Smooth muscle cell (in vitro differentiated cells): ENCODE measurements around the gene LCNL1. TPM values are rescaled to one million over a fixed set of nuclear protein-coding genes. Genes with fewer than 3 reads are reported as not detected.

Source experiments
- DNase-seq: peaks from one replicate; lab custom pipeline; 2025; ENCODE audit not compliant: unreplicated experiment; lab: John Stamatoyannopoulos, UW
- H2AFZ ChIP-seq: fragments of 200-600 bp; sonication (generic); 2 replicates; pipeline ENCODE4 v1.6.0; 2016; ENCODE audit warnings: antibody characterized with exemption, low read depth, mild to moderate bottlenecking
- H3F3A ChIP-seq: fragments of 200-600 bp; sonication (generic); 2 replicates; pipeline ENCODE4 v1.6.0; 2017; ENCODE audit warnings: antibody characterized with exemption, low read depth
- H3K27ac ChIP-seq: fragments of 200-600 bp; sonication (generic); 2 replicates; pipeline ENCODE4 v1.5.1; 2016; ENCODE audit warnings: low read depth, mild to moderate bottlenecking
- H3K27me3 ChIP-seq: fragments of 200-600 bp; sonication (generic); 2 replicates; pipeline ENCODE4 v1.6.1; 2016; ENCODE audit warnings: low read depth, mild to moderate bottlenecking
- H3K36me3 ChIP-seq: fragments of 200-600 bp; sonication (generic); 2 replicates; pipeline ENCODE4 v1.5.1; 2016; ENCODE audit warnings: low read depth
- H3K4me1 ChIP-seq: fragments of 200-600 bp; sonication (generic); 2 replicates; pipeline ENCODE4 v1.5.1; 2016; ENCODE audit warnings: low read depth
- H3K4me2 ChIP-seq: fragments of 200-600 bp; sonication (generic); 2 replicates; pipeline ENCODE4 v1.6.0; 2016; ENCODE audit warnings: mild to moderate bottlenecking
- H3K4me3 ChIP-seq: fragments of 200-600 bp; sonication (generic); 2 replicates; pipeline ENCODE4 v1.5.1; 2016; ENCODE audit warnings: mild to moderate bottlenecking
- H3K79me2 ChIP-seq: fragments of 200-600 bp; sonication (generic); 2 replicates; pipeline ENCODE4 v1.6.0; 2016; ENCODE audit warnings: low read depth, mild to moderate bottlenecking
- H3K9ac ChIP-seq: fragments of 200-600 bp; sonication (generic); 2 replicates; pipeline ENCODE4 v1.6.0; 2016; ENCODE audit warnings: low read depth
- H3K9me3 ChIP-seq: fragments of 200-600 bp; sonication (generic); replicated peaks from 2 replicates; pipeline ENCODE4 v1.5.1; 2016; ENCODE audit warnings: low read depth
- H4K20me1 ChIP-seq: fragments of 200-600 bp; sonication (generic); 2 replicates; pipeline ENCODE4 v1.6.0; 2016; ENCODE audit warnings: low read depth
- CTCF ChIP-seq: fragments of 200-600 bp; sonication (generic); IDR thresholded peaks from 2 replicates; pipeline ENCODE4 v1.5.1; 2017; ENCODE audit warnings: borderline replicate concordance, mild to moderate bottlenecking, antibody characterized with exemption; ENCODE audit not compliant: insufficient read depth, poor library complexity, severe bottlenecking
- WGBS: methylation state at CpG from one replicate; pipeline ENCODE4 v1.1.7; 2016; ENCODE audit warnings: low lambda C conversion rate; 5-methylcytosine and 5-hydroxymethylcytosine counted together
- polyA plus RNA-seq: library from polyadenylated mRNA; unstranded; fragments of >200 nt; fragmentation: Nextera tagmentation; extraction: Ambion mirVana; gene quantifications from 2 replicates; pipeline ENCODE4 v1.2.1, GENCODE V29; 2016
- total RNA-seq: library from RNA; depleted of rRNA; stranded (reverse); fragments of >200 nt; gene quantifications from 2 replicates; pipeline ENCODE4 v1.2.3, GENCODE V29; 2014

Gene LCNL1
- total and polyA plus RNA-seq, 2 experiments from 2014 or later: 0.89 to 1.1 TPM

GRCh38 chr9:136946228-136947027, 36.4 kb upstream of the LCNL1 start:
- Histone ChIP-seq H3K79me2 (peaks cover 21% of the 10 kb centered on the region), H3K4me2 (no peak overlapping the region), H3K27ac (no peak overlapping the region), H3K9ac (no peak overlapping the region), H3F3A (no peaks in the 10 kb centered on the region), H3K9me3 (no peaks in the 10 kb centered on the region), H3K4me3 (no peak overlapping the region), H3K36me3 (no peaks in the 10 kb centered on the region), H3K27me3 (no peaks in the 10 kb centered on the region), H3K4me1 (peaks cover 6% of the 10 kb centered on the region), H4K20me1 (peaks cover 19% of the 10 kb centered on the region), H2AFZ (no peak overlapping the region)
- no peak for TF ChIP-seq CTCF
- WGBS: 93% methylated on average over 27 of the region's 27 CpGs
- no peak for DNase-seq

GRCh38 chr9:136947028-136947891, 35.5 kb upstream of the LCNL1 start:
- H3K79me2 ChIP-seq: peaks cover 19% of the 10 kb centered on the region
- no peak for DNase-seq
- no peaks in the 10 kb centered on the region for H3K36me3 ChIP-seq
- no peak overlapping the region for H3K4me3 ChIP-seq
- peaks cover 6% of the 10 kb centered on the region for H3K4me1 ChIP-seq
- peaks cover 13% of the 10 kb centered on the region for H4K20me1 ChIP-seq
- no peak overlapping the region for H2AFZ ChIP-seq
- TF ChIP-seq CTCF: no peak
- H3K27ac ChIP-seq: no peak overlapping the region
- H3F3A ChIP-seq: no peaks in the 10 kb centered on the region
- no peak overlapping the region for H3K4me2 ChIP-seq
- no peaks in the 10 kb centered on the region for H3K27me3 ChIP-seq
- no peak overlapping the region for H3K9ac ChIP-seq
- H3K9me3 ChIP-seq: no peaks in the 10 kb centered on the region
- WGBS: 77% methylated on average over 25 of the region's 26 CpGs

- H3K27ac ChIP-seq: no peak overlapping the region
- no peak overlapping the region for H3K4me3 ChIP-seq
- peaks cover 11% of the 10 kb centered on the region for H3K79me2 ChIP-seq
- no peaks in the 10 kb centered on the region for H3K9me3 ChIP-seq
- peaks cover 6% of the 10 kb centered on the region for H3K4me1 ChIP-seq
- 63% methylated on average over 14 of the region's 15 CpGs for WGBS
- H3K27me3 ChIP-seq: no peaks in the 10 kb centered on the region
- H3K9ac ChIP-seq: no peak overlapping the region
- H2AFZ ChIP-seq: no peak overlapping the region
- peaks cover 8% of the 10 kb centered on the region for H4K20me1 ChIP-seq
- no peak for DNase-seq
- TF ChIP-seq CTCF: peak; percentile 27
- no peak overlapping the region for H3K4me2 ChIP-seq
- H3F3A ChIP-seq: no peaks in the 10 kb centered on the region
- H3K36me3 ChIP-seq: no peaks in the 10 kb centered on the region
Measured at GRCh38 chr9:136947955-136948510, 34.8 kb upstream of the LCNL1 start.
